Measurements from ENCODE around the gene SPECC1. TPM values are rescaled to one million over a fixed set of nuclear protein-coding genes. Genes with fewer than 3 reads are reported as not detected.

SPECC1 gene
- total and polyA plus RNA-seq, 9 of the 15 experiments (the other 6 are each of a cell fraction or from before 2014, with no cell fraction given) = 2.4 to 19.6 (median 14.7) TPM

- H3K4me2 ChIP-seq (ENCODE audit: insufficient read depth, low read length) = 0 out of 2 replicates have a peak overlapping the region, but pooled peaks have one; percentile 32
- POLR2A ChIA-PET = no interaction called here
- in situ Hi-C loops (cut with MboI) = no loop called here
- no peaks in the 10 kb centered on the region for H3K79me2 ChIP-seq (ENCODE audit: control insufficient read depth, insufficient read depth, low read length)
- no peaks in the 10 kb centered on the region for H4K20me1 ChIP-seq (replicated peaks; ENCODE audit: control insufficient read depth, insufficient read depth, low read length)
- ATAC-seq = peak; percentile 43
- no peaks in the 10 kb centered on the region for H3K27me3 ChIP-seq (ENCODE audit: control insufficient read depth in 2 of 2, insufficient read depth in 2 of 2, low read length in 2 of 2)
- no peaks in the 10 kb centered on the region for H3K9me1 ChIP-seq (ENCODE audit: control insufficient read depth, insufficient read depth, low read length)
- H2AFZ ChIP-seq (ENCODE audit: low read depth, low read length) = no peak overlapping the region
- peaks cover 4 to 19% of the 10 kb centered on the region in 2 experiments; a peak in 4 of 5 replicates for H3K4me1 ChIP-seq (replicated peaks in 1 of 2; ENCODE audit: control insufficient read depth in 2 of 2, insufficient read depth in 2 of 2, low read length in 2 of 2)
- H3K36me3 ChIP-seq (ENCODE audit: control insufficient read depth, insufficient read depth, low read length) = no peaks in the 10 kb centered on the region; the same call in 2 of the 3 replicates
- DNase-seq (ENCODE audit: extremely low read depth in 1 of 4, low spot score in 3 of 4) = peak in 1 of 4 experiments; percentile 5
- no peak for FAIRE-seq
- WGBS (ENCODE audit: insufficient coverage, low coverage, missing lambda C conversion rate) = 33% methylated on average over 2 of the region's 3 CpGs
- H3K27ac ChIP-seq (ENCODE audit: extremely low read depth, low read depth, low read length) = no peak overlapping the region
- H3K9me3 ChIP-seq (replicated peaks; ENCODE audit: control insufficient read depth, insufficient read depth, low read depth, low read length) = no peaks in the 10 kb centered on the region
- no peak overlapping the region for H3K4me3 ChIP-seq
- CTCF ChIA-PET (ENCODE audit: low intra/inter-chr PET ratio) = no interaction called here
- TF ChIP-seq SMAD4 (CRISPR knock-in tag; conservative IDR thresholded peaks at IDR 0.05) (no peak), ZNF79 (CRISPR knock-in tag; IDR thresholded peaks at IDR 0.05; ENCODE audit: low read depth) (no peak), KAT8 (IDR thresholded peaks at IDR 0.05; ENCODE audit: low read depth) (no peak), CBFA2T3 (IDR thresholded peaks at IDR 0.05) (no peak), PHF21A (IDR thresholded peaks at IDR 0.05; ENCODE audit: borderline replicate concordance, low read depth) (no peak), NKRF (IDR thresholded peaks at IDR 0.05; ENCODE audit: borderline replicate concordance) (no peak), SMARCC2 (IDR thresholded peaks at IDR 0.05; ENCODE audit: low read depth) (no peak), NR4A1 (CRISPR knock-in tag; IDR thresholded peaks at IDR 0.05) (no peak), NR4A1 (tag; IDR thresholded peaks at IDR 0.05) (no peak), KDM1A (IDR thresholded peaks at IDR 0.05) (no peak)
- no TSS peak for BruUV-seq (replicated peaks)
- intact Hi-C loops (cut with micrococcal nuclease) = no loop called here
- peak overlapping the region in 1 of 2 experiments; percentile 41; a peak in 1 of 4 replicates for H3K9ac ChIP-seq (ENCODE audit: insufficient read depth in 1 of 2, low read depth in 2 of 2, low read length in 2 of 2)
These were observed 258.3 kb downstream of the SPECC1 start for GRCh38 chr17:20267459-20267842.
